ENCODE measurements around the gene TMEM161A.

TMEM161A gene

GRCh38 chr19:19145684-19146608 lies 7.7 kb upstream of the TMEM161A start:
- DNase-seq, result peak; percentile 72
- Histone ChIP-seq H4K8ac (ENCODE audit: low read depth, low read length) (no peak overlapping the region), H4K5ac (ENCODE audit: low read length) (no peak overlapping the region), H3K9ac (ENCODE audit: low read length) (peak overlapping the region; percentile 44), H3K4me3 (ENCODE audit: low read length) (no peak overlapping the region), H3K18ac (ENCODE audit: low read length) (no peak overlapping the region), H3K79me1 (ENCODE audit: low read length) (no peaks in the 10 kb centered on the region), H3K23ac (ENCODE audit: low read length) (no peak overlapping the region), H3K4me1 (ENCODE audit: control insufficient read depth, low read depth, low read length) (no peaks in the 10 kb centered on the region), H3K79me2 (ENCODE audit: control insufficient read depth, insufficient read depth, low read length) (no peaks in the 10 kb centered on the region), H2BK15ac (replicated peaks; ENCODE audit: low read depth) (no peak overlapping the region), H3K27ac (ENCODE audit: low read depth, low read length) (no peak overlapping the region), H3K56ac (ENCODE audit: low read length) (peak overlapping the region; percentile 56), H3K36me3 (ENCODE audit: control insufficient read depth, insufficient read depth, low read length) (no peaks in the 10 kb centered on the region), H3K4me2 (ENCODE audit: low read length) (no peak overlapping the region), H3K4ac (ENCODE audit: low read depth, low read length) (peak overlapping the region; percentile 75), H3K27me3 (ENCODE audit: insufficient read depth, low read length, poor library complexity) (no peaks in the 10 kb centered on the region), H2BK5ac (ENCODE audit: low read length) (no peak overlapping the region), H2AK5ac (ENCODE audit: low read length) (no peak overlapping the region), H2BK120ac (ENCODE audit: low read depth, low read length) (no peak overlapping the region)
- WGBS (ENCODE audit: extremely low coverage, insufficient coverage, low lambda C conversion rate), result no CpG with 5 or more reads among the region's 47 CpGs

- no peak overlapping the region for H3K23ac ChIP-seq (ENCODE audit: low read length)
- no peak overlapping the region for H3K4ac ChIP-seq (ENCODE audit: low read depth, low read length)
- H4K5ac ChIP-seq (ENCODE audit: low read length), result no peak overlapping the region
- DNase-seq, result no peak
- H4K8ac ChIP-seq (ENCODE audit: low read depth, low read length), result no peak overlapping the region
- H2BK5ac ChIP-seq (ENCODE audit: low read length), result no peak overlapping the region
- no peak overlapping the region for H3K4me3 ChIP-seq (ENCODE audit: low read length)
- no peak overlapping the region for H2BK15ac ChIP-seq (replicated peaks; ENCODE audit: low read depth)
- H3K4me2 ChIP-seq (ENCODE audit: low read length), result no peak overlapping the region
- no peak overlapping the region for H3K18ac ChIP-seq (ENCODE audit: low read length)
- H3K9ac ChIP-seq (ENCODE audit: low read length), result no peak overlapping the region
- H3K36me3 ChIP-seq (ENCODE audit: control insufficient read depth, insufficient read depth, low read length), result no peaks in the 10 kb centered on the region
- H3K79me1 ChIP-seq (ENCODE audit: low read length), result no peaks in the 10 kb centered on the region
- no CpG with 5 or more reads among the region's 17 CpGs for WGBS (ENCODE audit: extremely low coverage, insufficient coverage, low lambda C conversion rate)
- H3K27me3 ChIP-seq (ENCODE audit: insufficient read depth, low read length, poor library complexity), result no peaks in the 10 kb centered on the region
- no peak overlapping the region for H3K27ac ChIP-seq (ENCODE audit: low read depth, low read length)
- H3K79me2 ChIP-seq (ENCODE audit: control insufficient read depth, insufficient read depth, low read length), result no peaks in the 10 kb centered on the region
- H3K56ac ChIP-seq (ENCODE audit: low read length), result no peak overlapping the region
- no peak overlapping the region for H2AK5ac ChIP-seq (ENCODE audit: low read length)
- H2BK120ac ChIP-seq (ENCODE audit: low read depth, low read length), result no peak overlapping the region
- H3K4me1 ChIP-seq (ENCODE audit: control insufficient read depth, low read depth, low read length), result no peaks in the 10 kb centered on the region
Measured at GRCh38 chr19:19145281-19145680, 7.0 kb upstream of the TMEM161A start.

- no peaks in the 10 kb centered on the region for H3K36me3 ChIP-seq (ENCODE audit: control insufficient read depth, insufficient read depth, low read length)
- no peak overlapping the region for H4K5ac ChIP-seq (ENCODE audit: low read length)
- H3K4me1 ChIP-seq (ENCODE audit: control insufficient read depth, low read depth, low read length), result no peaks in the 10 kb centered on the region
- no CpG with 5 or more reads among the region's 12 CpGs for WGBS (ENCODE audit: extremely low coverage, insufficient coverage, low lambda C conversion rate)
- no peak overlapping the region for H4K8ac ChIP-seq (ENCODE audit: low read depth, low read length)
- H2BK5ac ChIP-seq (ENCODE audit: low read length), result no peak overlapping the region
- H3K79me2 ChIP-seq (ENCODE audit: control insufficient read depth, insufficient read depth, low read length), result no peaks in the 10 kb centered on the region
- H3K27me3 ChIP-seq (ENCODE audit: insufficient read depth, low read length, poor library complexity), result no peaks in the 10 kb centered on the region
- no peak overlapping the region for H3K56ac ChIP-seq (ENCODE audit: low read length)
- no peak overlapping the region for H3K4me3 ChIP-seq (ENCODE audit: low read length)
- no peak overlapping the region for H2AK5ac ChIP-seq (ENCODE audit: low read length)
- H3K9ac ChIP-seq (ENCODE audit: low read length), result no peak overlapping the region
- no peak overlapping the region for H3K27ac ChIP-seq (ENCODE audit: low read depth, low read length)
- H2BK120ac ChIP-seq (ENCODE audit: low read depth, low read length), result no peak overlapping the region
- H3K4ac ChIP-seq (ENCODE audit: low read depth, low read length), result no peak overlapping the region
- DNase-seq, result no peak
- no peak overlapping the region for H3K4me2 ChIP-seq (ENCODE audit: low read length)
- H3K79me1 ChIP-seq (ENCODE audit: low read length), result no peaks in the 10 kb centered on the region
- H3K23ac ChIP-seq (ENCODE audit: low read length), result no peak overlapping the region
- H2BK15ac ChIP-seq (replicated peaks; ENCODE audit: low read depth), result no peak overlapping the region
- H3K18ac ChIP-seq (ENCODE audit: low read length), result no peak overlapping the region
Measured at GRCh38 chr19:19142347-19142746, 4.1 kb upstream of the TMEM161A start.

DNA sequence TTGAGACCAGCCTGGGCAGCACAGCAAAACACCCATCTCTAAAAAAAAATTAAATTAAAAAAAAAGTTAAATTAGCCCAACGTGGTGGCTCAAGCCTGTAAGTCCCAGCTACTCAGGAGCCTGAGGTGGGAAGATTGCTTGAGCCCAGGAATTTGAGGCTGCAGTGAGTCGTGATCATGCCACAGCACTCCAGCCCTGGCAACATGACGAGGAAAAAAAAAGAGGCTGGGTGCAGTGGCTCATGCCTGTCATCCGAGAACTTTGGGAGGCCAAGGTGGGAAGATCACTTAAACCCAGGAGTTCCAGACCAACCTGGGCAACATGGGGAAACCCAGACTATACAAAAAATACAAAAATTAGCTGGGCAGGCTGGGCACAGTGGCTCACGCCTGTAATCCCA lies 2.2 kb upstream of the TMEM161A start:
- Histone ChIP-seq H3K79me2 (ENCODE audit: control insufficient read depth, insufficient read depth, low read length) (no peaks in the 10 kb centered on the region), H2BK15ac (replicated peaks; ENCODE audit: low read depth) (no peak overlapping the region), H3K4ac (ENCODE audit: low read depth, low read length) (no peak overlapping the region), H4K5ac (ENCODE audit: low read length) (no peak overlapping the region), H4K8ac (ENCODE audit: low read depth, low read length) (no peak overlapping the region), H3K9ac (ENCODE audit: low read length) (no peak overlapping the region), H2BK5ac (ENCODE audit: low read length) (no peak overlapping the region), H3K18ac (ENCODE audit: low read length) (no peak overlapping the region), H3K27ac (ENCODE audit: low read depth, low read length) (no peak overlapping the region), H3K79me1 (ENCODE audit: low read length) (no peaks in the 10 kb centered on the region), H3K23ac (ENCODE audit: low read length) (no peak overlapping the region), H3K27me3 (ENCODE audit: insufficient read depth, low read length, poor library complexity) (no peaks in the 10 kb centered on the region), H2AK5ac (ENCODE audit: low read length) (no peak overlapping the region), H3K56ac (ENCODE audit: low read length) (no peak overlapping the region), H3K4me1 (ENCODE audit: control insufficient read depth, low read depth, low read length) (no peaks in the 10 kb centered on the region), H3K36me3 (ENCODE audit: control insufficient read depth, insufficient read depth, low read length) (no peaks in the 10 kb centered on the region), H3K4me3 (ENCODE audit: low read length) (no peak overlapping the region), H3K4me2 (ENCODE audit: low read length) (no peak overlapping the region), H2BK120ac (ENCODE audit: low read depth, low read length) (no peak overlapping the region)
- no CpG with 5 or more reads among the region's 5 CpGs for WGBS (ENCODE audit: extremely low coverage, insufficient coverage, low lambda C conversion rate)
- peak; percentile 26 for DNase-seq

DNA sequence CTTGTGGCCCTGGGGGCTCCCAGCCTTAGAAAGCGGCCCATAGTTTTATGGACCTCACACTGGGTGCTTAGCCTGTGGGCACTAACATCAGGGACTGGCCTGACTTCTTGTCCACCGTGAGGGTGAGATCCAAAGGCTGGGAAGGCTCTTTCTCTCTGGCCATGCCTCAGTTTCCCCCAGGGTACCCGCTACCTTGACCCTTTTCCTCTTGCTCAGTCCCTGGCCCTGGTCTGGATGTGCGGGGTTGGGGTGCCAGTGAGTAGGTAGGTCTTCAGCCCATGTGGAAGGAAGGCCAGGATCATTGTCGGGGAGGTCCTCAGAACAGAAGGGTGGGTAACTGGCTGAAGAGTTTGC lies 1.6 kb upstream of the TMEM161A start:
- no peak overlapping the region for H2BK120ac ChIP-seq (ENCODE audit: low read depth, low read length)
- H3K9ac ChIP-seq (ENCODE audit: low read length), result no peak overlapping the region
- H3K79me2 ChIP-seq (ENCODE audit: control insufficient read depth, insufficient read depth, low read length), result no peaks in the 10 kb centered on the region
- peak overlapping the region; percentile 5 for H3K56ac ChIP-seq (ENCODE audit: low read length)
- H2BK5ac ChIP-seq (ENCODE audit: low read length), result no peak overlapping the region
- H3K36me3 ChIP-seq (ENCODE audit: control insufficient read depth, insufficient read depth, low read length), result no peaks in the 10 kb centered on the region
- peaks cover 2% of the 10 kb centered on the region for H3K4me1 ChIP-seq (ENCODE audit: control insufficient read depth, low read depth, low read length)
- no peak overlapping the region for H3K27ac ChIP-seq (ENCODE audit: low read depth, low read length)
- no peak for DNase-seq
- H3K23ac ChIP-seq (ENCODE audit: low read length), result no peak overlapping the region
- H4K5ac ChIP-seq (ENCODE audit: low read length), result no peak overlapping the region
- no peak overlapping the region for H3K18ac ChIP-seq (ENCODE audit: low read length)
- no peaks in the 10 kb centered on the region for H3K27me3 ChIP-seq (ENCODE audit: insufficient read depth, low read length, poor library complexity)
- H4K8ac ChIP-seq (ENCODE audit: low read depth, low read length), result no peak overlapping the region
- no CpG with 5 or more reads among the region's 5 CpGs for WGBS (ENCODE audit: extremely low coverage, insufficient coverage, low lambda C conversion rate)
- no peak overlapping the region for H3K4ac ChIP-seq (ENCODE audit: low read depth, low read length)
- no peak overlapping the region for H2BK15ac ChIP-seq (replicated peaks; ENCODE audit: low read depth)
- no peak overlapping the region for H2AK5ac ChIP-seq (ENCODE audit: low read length)
- H3K4me2 ChIP-seq (ENCODE audit: low read length), result no peak overlapping the region
- H3K79me1 ChIP-seq (ENCODE audit: low read length), result no peaks in the 10 kb centered on the region
- no peak overlapping the region for H3K4me3 ChIP-seq (ENCODE audit: low read length)

Data from mesendoderm (in vitro differentiated cells).